ENCODE measurements around the gene TLN1.

The TLN1 gene

DNA sequence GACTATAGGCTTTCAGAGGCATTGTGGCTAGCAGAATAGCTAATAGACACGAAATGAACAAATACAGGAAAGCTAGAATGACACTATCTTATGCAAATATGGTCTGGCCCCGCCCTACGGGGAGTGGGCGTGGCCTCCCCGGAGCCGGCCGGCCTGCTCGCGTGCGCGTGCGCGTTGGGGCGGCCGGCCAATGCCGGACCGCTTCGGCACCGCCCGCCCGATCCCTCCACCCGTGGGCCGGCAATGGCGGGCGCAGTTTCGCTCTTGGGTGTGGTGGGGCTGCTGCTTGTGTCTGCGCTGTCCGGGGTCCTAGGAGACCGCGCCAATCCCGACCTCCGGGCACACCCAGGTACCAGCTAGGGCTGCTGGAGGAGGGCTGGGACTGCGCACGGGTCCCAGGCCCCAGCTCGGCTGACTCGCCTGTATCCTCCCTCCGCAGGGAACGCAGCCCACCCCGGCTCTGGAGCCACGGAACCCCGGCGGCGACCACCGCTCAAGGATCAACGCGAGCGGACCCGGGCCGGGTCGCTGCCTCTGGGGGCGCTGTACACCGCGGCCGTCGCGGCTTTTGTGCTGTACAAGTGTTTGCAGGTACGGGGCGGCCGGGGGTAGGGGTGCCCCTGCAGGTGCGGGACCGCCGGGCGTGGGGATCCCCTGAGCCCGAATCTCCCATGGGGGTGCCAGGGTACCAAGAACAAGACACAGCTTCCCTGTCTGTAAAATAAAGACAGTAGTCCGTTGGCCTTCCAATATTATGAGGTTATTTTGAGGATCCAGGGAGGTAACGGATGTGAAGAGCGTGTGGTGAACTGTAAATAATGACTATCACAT is 73.6 kb downstream of the TLN1 start, which contains the start of gene CCDC107:
Gene CCDC107, plus strand, starts transcription at position 156 of the 831 bp plus-strand sequence. Its CDS starts 88 bp downstream, at position 244.
- DNase-seq = peak; percentile 85

DNA sequence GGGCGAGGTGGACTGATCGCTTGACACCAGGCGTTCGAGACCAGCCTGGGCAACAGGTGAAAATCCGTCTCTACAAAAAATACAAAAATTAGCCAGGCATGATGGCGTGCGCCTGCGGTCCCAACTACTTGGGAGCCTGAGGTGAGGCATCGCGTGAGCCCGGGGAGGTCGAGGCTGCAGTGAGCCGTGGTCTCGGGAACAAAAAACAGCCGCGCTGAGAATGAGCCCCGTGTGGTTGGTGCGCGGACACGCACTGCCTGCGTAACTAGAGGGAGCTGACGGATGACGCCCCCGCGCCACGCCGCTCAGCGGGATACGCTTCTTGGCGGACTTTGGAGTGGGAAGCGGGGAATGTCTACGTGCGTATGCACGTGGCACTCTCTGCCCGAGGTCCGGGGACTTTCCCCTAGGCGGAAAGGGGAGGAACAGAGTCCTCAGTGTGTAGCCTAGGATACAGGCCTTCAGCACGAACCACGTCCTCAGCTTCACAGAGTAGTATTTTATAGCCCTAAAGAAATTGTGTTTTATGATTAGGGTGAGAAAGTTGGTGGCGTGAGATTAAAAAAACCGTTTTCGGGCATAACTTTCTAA is 74.4 kb downstream of the TLN1 start, which contains the start of gene RMRP:
Gene RMRP, minus strand, starts transcription at position 474 of the 591 bp plus-strand sequence.
- peak; percentile 92 for DNase-seq

DNA sequence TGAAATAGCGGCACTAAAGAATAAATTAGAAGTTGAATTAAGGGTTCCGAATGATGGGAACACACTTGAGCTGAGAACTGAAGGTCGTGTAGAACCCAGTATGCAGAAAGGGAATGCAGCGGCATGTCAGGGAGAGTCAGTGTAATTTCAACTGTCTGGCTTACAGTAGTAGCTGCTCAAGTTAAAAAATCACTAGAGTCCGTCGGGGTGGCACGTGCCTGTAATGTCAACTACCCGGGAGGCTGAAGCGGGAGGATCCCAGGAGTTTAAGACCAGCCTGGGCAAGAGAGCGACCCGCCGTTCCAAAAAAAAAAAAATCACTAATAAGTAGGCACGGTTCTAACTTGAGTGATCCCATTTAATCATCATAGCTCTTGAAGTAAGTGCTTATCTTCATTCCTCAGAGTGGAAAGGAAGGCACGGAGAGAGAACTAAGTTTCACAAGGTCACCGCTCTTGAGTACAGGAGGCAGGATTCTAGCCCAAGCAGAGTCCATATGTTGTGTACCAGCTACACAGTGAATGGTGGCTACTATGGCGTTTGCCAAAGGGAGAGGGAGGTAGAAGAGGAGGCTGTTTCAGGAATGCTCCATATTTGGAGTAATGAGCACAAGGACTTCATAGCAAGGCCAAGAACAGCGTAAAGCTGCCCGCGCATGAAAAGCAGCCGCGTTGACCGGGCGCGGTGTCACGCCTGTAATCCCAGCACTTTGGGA is 75.0 kb downstream of the TLN1 start:
- DNase-seq = no peak

DNA sequence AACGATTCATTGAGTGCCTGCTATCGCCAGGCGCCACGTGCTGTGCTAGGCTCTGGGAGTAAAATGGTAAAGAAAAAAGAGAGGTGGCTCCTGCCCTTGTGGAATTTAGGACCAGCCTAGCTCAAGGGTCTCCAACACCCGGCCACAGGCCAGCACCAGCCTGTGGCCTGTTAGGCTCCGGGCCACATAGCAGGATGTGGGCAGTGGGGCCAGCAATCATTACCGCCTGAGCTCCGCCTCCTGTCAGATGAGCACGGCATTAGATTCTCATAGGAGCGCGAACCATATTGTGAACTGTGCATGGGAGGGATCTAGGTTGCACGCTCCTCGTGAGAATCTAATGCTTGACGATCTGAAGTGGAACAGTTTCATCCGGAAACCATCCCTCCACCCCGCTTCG is 75.6 kb downstream of the TLN1 start:
- no peak for DNase-seq

DNA sequence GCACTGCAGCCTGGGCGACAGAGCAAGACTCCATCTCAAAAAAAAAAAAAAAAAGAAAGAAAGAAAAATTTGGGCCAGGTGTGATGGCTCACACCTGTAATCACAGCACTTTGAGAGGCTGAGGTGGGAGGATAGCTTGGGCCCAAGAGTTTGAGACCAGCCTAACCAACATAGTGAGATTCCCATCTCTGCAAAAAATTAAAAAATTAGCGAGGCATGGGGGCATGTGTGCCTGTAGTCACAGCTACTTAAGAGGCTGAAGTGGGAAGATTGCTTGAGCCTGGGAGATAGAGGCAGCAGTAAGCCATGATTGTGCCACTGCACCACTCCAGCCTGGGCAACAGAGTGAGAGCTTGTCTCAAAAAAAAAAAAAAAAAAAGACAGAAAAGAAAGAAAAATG is 78.4 kb downstream of the TLN1 start:
- no peak for DNase-seq

DNA sequence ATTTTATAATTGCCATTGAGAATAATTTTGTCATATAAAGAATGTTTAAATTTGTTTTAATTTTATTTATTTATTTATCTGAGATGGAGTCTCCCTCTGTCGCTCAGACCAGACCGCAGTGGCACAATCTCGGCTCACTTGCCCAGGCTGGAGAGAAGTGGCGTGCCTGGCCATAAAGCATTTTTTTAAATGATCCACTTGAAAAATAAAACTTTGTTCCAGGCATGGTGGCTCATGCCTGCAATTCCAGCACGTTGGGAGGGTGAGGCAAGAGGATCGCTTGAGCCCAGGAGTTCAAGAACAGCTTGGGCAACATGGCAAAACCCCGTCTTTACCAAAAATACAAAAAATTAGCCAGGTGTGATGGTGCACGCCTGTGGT is 79.2 kb downstream of the TLN1 start:
- no peak for DNase-seq

DNA sequence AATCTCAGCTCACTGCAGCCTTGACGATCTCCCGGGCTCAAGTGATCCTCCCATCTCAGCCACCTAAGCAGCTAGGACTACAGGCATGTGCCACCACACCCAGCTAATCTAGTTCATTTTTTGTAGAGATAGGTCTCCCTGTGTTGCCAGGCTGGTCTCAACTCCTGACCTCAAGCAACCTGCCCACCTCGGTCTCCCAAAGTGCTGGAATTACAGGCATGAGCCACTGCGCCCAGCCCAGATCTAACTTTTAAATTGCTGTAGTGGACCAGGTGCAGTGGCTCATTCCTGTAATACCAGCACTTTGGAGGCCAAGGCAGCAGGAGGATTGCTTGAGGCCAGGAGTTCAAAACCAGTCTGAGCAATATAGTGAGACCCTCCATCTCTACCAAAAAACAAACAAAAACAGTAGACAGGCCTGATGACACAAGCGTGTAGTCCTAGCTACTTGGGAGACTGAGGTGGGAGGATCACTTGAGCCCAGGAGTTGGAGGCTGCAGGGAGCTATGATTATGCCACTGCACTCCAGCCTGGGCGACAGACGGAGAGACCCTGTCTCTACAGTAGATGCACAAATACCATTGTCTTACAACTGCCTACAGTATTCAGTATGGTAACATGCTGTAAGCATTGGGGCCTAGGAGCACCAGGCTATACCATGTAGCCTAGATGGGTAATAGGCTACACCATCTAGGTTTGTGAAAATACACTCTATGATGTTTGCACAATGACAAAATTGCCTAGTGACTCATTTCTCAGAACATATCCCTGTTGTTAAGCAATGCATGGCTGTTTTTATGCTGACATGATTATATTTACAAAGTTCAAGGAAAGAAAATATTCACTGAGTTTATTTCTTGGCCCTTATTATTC is 79.8 kb downstream of the TLN1 start:
- DNase-seq = no peak

DNA sequence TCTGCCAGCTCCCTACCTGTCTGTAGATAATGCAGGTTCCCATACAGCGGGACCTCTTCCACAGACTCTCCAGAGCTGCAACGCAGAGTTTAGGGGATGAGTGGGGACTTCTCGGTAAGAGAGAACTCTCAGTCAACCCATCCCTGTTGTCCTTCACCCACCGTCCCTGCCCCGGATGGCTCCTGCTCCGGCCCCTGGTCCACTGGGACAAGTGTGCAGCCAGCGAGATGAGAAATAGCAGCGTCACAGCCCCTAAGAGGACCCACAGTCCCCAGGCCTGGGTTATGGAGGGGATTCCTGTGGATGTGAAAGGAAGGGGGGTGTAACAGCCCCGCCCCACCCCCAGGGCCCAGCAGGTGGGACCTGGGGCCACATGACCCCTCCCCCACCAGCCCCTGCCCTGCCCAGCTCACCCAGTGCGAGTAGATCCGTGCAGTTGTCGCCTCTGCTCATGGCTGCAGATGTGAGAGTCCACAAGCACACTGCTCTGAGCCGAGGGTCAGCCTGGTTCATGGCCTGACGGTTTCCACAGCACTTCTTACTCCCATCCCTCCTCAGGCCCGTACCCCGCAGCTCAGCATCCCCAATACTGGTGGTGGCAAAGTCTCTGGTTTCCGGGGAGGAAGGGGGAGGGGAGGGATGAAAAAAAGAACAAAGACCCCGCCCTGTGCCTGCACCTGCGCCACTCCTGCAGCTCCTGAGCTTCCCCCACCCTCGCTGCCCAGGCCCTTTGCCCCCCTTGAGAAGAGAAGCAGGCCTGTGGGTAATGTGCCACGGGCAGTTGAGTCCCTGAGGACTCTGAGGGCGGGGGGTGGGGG is 81.4 kb downstream of the TLN1 start, which contains the start of gene SIT1:
Gene SIT1, minus strand, starts transcription at position 591 of the 818 bp plus-strand sequence. Its CDS starts 78 bp downstream, at position 513.
- DNase-seq = peak; percentile 44

DNA sequence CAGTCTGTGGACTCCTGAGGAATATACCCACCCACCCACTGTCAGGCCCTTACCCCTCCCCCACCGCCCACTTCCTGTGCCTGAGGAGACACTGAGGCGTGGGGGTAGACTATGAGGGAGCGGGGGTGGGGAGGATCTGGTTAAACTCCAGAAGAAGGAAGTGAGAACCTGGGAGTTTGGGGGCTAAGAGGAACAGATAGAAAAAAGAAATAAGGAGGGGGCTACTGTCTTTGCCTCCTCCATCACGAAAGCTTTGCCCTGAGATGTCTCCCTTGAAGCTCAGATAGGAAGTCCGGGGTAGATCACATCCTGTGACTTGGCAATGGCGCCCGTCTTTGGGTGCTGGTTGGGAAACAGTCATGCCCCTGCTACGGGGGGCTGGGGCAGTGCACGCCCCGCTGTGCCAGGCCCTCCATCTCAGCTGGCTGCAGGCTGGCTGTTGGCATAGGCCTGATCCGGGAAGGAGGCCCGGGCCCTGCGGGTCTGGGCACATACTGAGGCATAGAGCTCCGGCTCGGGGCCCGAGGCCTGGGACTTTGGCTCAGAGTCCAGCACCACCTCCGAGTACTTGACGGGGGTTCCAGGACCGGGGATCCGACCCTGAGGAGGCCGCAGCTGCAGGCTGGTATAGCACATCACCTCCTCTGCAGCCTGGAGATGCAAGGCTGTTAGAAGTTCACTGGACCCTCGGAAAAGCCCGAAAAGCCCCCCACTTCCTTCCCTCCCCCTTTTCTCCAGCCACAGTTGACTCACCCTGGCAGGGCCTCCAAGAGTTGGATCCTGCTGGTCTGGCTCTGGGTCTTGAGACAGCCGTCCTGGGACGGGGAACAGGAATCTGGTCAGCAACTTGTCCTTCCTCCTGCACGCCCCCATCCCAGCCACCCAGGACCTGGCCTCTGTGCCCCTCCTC is 82.3 kb downstream of the TLN1 start:
- peak; percentile 51 for DNase-seq
